ENCODE results near the gene FASTKD2. TPM values are rescaled to one million over a fixed set of nuclear protein-coding genes. Genes with fewer than 3 reads are reported as not detected.

Gene FASTKD2
- total RNA-seq, 1 donor from 2014 or later, result 38.1 TPM

- DNase-seq, result no peak
Observed at GRCh38 chr2:206838690-206839089, 73.3 kb downstream of the FASTKD2 start.

GRCh38 chr2:206840999-206841398 lies 75.6 kb downstream of the FASTKD2 start:
- no peak for DNase-seq

Small RNA genes within 50 kb of the gene (small RNA-seq; reads per million reads assigned to genes)
- not detected for gene MIR3130-2 (ENCODE audit: low replicate concordance)

Other genes starting within 250 kb of the FASTKD2 start
- gene FAM237A, start 123.1 kb upstream of the FASTKD2 start, total RNA-seq, result not detected
- gene DYTN, start 47.2 kb upstream of the FASTKD2 start, total RNA-seq, result not detected
- 0.99 TPM for gene MDH1B, start 278 bp upstream of the FASTKD2 start, total RNA-seq
- 0.89 TPM for gene CPO, start 173.9 kb downstream of the FASTKD2 start, total RNA-seq